ENCODE results near the gene RGS10.

The RGS10 gene

DNA sequence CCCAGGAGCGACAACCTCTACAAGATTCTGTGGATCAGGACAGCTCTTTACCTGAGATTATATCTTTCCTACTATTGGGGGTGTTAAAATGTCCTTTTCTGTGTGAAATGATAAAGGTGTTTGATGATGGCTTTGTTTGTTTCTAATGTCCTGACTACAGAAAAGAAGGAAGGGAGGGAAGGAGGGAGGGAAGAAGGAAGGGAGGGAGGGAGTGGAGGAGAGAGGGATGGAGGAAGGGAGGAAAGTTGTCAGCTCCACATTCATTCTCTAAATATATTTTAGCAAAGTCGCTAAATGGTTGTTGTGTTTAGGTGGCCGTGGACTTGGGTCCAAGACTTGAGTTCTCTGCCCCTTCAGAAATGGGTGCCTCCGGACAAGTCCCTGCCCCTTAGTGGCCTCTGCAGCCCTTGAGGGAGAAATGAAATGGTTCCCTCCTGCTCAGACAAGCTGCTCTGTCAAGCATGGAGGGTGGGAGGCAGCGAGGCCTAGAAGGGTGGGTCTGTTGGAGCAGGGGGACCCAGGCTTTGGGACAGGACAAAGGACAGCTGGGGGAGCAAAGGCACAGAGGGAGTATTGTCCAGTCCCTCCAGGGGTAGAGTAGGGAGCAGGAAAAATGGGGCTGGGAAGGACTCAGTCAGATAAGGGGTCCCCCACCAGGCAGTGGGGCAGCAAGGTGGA is 4.4 kb downstream of the RGS10 start:
- Histone ChIP-seq H2AFZ (ENCODE audit: low read depth, low read length) (no peak overlapping the region), H3K4me1 (ENCODE audit: insufficient read depth, low read length) (peaks cover 35% of the 10 kb centered on the region), H3K36me3 (ENCODE audit: insufficient read depth, low read length) (peaks cover 4% of the 10 kb centered on the region; the same call in 1 of the 2 replicates), H3K27me3 (ENCODE audit: insufficient read depth, low read length, poor library complexity) (no peaks in the 10 kb centered on the region), H3K4me2 (ENCODE audit: insufficient read depth, low read length) (no peak overlapping the region), H3K27ac (ENCODE audit: low read length) (no peak overlapping the region), H4K20me1 (ENCODE audit: insufficient read depth, low read length) (peaks cover 25% of the 10 kb centered on the region; the same call in 1 of the 2 replicates), H3K9me3 (ENCODE audit: insufficient read depth, low read length, severe bottlenecking) (no peaks in the 10 kb centered on the region), H3K4me3 (ENCODE audit: low read depth in 1 of 2, low read length in 2 of 2) (no peak overlapping the region), H3K9ac (ENCODE audit: low read depth, low read length) (no peak overlapping the region), H3K79me2 (ENCODE audit: insufficient read depth, low read length) (peaks cover 73% of the 10 kb centered on the region)
- no peak for TF ChIP-seq EZH2 (IDR thresholded peaks at IDR 0.05; ENCODE audit: borderline replicate concordance, low read depth, low read length, severe bottlenecking)
- TF ChIP-seq, protein P1, sequence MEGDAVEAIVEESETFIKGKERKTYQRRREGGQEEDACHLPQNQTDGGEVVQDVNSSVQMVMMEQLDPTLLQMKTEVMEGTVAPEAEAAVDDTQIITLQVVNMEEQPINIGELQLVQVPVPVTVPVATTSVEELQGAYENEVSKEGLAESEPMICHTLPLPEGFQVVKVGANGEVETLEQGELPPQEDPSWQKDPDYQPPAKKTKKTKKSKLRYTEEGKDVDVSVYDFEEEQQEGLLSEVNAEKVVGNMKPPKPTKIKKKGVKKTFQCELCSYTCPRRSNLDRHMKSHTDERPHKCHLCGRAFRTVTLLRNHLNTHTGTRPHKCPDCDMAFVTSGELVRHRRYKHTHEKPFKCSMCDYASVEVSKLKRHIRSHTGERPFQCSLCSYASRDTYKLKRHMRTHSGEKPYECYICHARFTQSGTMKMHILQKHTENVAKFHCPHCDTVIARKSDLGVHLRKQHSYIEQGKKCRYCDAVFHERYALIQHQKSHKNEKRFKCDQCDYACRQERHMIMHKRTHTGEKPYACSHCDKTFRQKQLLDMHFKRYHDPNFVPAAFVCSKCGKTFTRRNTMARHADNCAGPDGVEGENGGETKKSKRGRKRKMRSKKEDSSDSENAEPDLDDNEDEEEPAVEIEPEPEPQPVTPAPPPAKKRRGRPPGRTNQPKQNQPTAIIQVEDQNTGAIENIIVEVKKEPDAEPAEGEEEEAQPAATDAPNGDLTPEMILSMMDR (IDR thresholded peaks at IDR 0.05; ENCODE audit: borderline replicate concordance, extremely low read depth, low read length, poor library complexity, severe bottlenecking) = no peak
- no peak for ATAC-seq (ENCODE audit: insufficient read depth, low read depth)
- DNase-seq = no peak

DNA sequence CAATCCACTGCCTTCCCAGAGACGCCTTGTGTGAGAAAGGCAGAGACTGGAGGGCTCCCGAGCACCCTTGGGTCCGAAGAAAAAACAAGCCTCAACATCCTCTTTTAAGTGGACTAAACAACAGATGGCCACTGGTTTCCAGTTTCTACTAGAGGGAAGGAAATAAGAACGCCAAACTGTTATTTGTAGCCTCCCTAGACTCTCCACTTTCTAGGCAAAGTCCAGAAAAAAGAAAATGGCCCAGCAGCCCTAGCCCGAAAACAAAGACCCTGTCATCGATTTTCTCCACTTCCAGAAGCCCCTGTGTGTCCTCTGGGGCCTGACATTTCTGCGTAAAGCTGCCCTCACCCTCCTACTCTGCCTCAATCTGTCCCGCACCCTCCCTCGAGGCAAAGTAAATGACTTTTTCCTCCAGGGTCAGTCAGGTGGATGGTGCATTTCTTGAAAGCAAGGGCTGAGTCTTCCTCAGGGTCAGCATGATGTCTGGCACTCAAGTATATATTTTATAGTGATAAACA is 6.0 kb downstream of the RGS10 start:
- peaks cover 25% of the 10 kb centered on the region; the same call in 1 of the 2 replicates for H4K20me1 ChIP-seq (ENCODE audit: insufficient read depth, low read length)
- no peak overlapping the region for H3K4me3 ChIP-seq (ENCODE audit: low read depth in 1 of 2, low read length in 2 of 2)
- no peak overlapping the region for H2AFZ ChIP-seq (ENCODE audit: low read depth, low read length)
- H3K4me1 ChIP-seq (ENCODE audit: insufficient read depth, low read length) = peaks cover 28% of the 10 kb centered on the region
- H3K4me2 ChIP-seq (ENCODE audit: insufficient read depth, low read length) = no peak overlapping the region
- H3K9me3 ChIP-seq (ENCODE audit: insufficient read depth, low read length, severe bottlenecking) = no peaks in the 10 kb centered on the region
- no peaks in the 10 kb centered on the region for H3K27me3 ChIP-seq (ENCODE audit: insufficient read depth, low read length, poor library complexity)
- H3K9ac ChIP-seq (ENCODE audit: low read depth, low read length) = no peak overlapping the region
- no peak for ATAC-seq (ENCODE audit: insufficient read depth, low read depth)
- TF ChIP-seq, protein P1 (IDR thresholded peaks at IDR 0.05; ENCODE audit: borderline replicate concordance, extremely low read depth, low read length, poor library complexity, severe bottlenecking) = no peak
- TF ChIP-seq EZH2 (IDR thresholded peaks at IDR 0.05; ENCODE audit: borderline replicate concordance, low read depth, low read length, severe bottlenecking) = no peak
- no peak overlapping the region; the same call in 1 of the 2 replicates for H3K27ac ChIP-seq (ENCODE audit: low read length)
- peaks cover 4% of the 10 kb centered on the region; the same call in 1 of the 2 replicates for H3K36me3 ChIP-seq (ENCODE audit: insufficient read depth, low read length)
- H3K79me2 ChIP-seq (ENCODE audit: insufficient read depth, low read length) = peaks cover 73% of the 10 kb centered on the region
- DNase-seq = no peak

DNA sequence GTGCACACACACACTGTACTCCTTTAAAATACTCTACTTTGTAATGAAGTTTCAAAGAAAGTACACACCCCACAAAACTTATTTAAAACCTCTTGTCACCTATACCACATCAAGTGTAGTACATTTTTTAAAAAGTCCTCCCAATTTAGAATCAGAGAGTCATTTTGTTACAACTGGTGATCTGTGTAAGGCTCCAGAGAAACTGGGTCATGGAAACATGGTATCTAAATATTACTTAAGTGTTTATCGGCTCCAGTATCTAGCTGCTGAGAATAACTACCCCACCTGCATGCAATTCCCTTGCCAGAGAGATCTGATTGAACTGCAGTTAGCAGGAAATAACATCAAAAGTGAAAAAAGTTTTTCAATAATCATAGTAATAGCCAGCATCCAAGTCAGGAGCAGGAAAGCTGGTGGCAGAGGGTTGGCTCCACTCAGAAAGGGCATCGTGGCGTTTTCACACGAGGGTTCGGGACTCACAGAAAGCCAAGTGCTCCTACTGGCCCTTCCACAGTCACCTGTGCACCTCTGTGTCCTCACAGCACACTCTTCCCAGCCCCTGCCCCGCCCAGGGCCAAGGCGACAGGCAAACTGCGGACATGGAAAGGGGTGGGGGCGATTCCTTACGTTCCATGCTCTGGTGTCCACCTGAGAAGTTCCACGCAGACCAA is 6.5 kb downstream of the RGS10 start:
- Histone ChIP-seq H3K27me3 (ENCODE audit: insufficient read depth, low read length, poor library complexity) (no peaks in the 10 kb centered on the region), H3K4me1 (ENCODE audit: insufficient read depth, low read length) (peaks cover 22% of the 10 kb centered on the region), H3K36me3 (ENCODE audit: insufficient read depth, low read length) (peaks cover 4% of the 10 kb centered on the region; the same call in 1 of the 2 replicates), H3K79me2 (ENCODE audit: insufficient read depth, low read length) (peaks cover 70% of the 10 kb centered on the region), H3K4me2 (ENCODE audit: insufficient read depth, low read length) (no peak overlapping the region), H3K9ac (ENCODE audit: low read depth, low read length) (no peak overlapping the region), H4K20me1 (ENCODE audit: insufficient read depth, low read length) (peaks cover 25% of the 10 kb centered on the region; the same call in 1 of the 2 replicates), H3K9me3 (ENCODE audit: insufficient read depth, low read length, severe bottlenecking) (no peaks in the 10 kb centered on the region), H3K4me3 (ENCODE audit: low read depth in 1 of 2, low read length in 2 of 2) (no peak overlapping the region), H2AFZ (ENCODE audit: low read depth, low read length) (no peak overlapping the region), H3K27ac (ENCODE audit: low read length) (no peak overlapping the region; the same call in 1 of the 2 replicates)
- DNase-seq (no peak), ATAC-seq (ENCODE audit: insufficient read depth, low read depth) (no peak)
- TF ChIP-seq EZH2 (IDR thresholded peaks at IDR 0.05; ENCODE audit: borderline replicate concordance, low read depth, low read length, severe bottlenecking) = no peak
- TF ChIP-seq, protein P1 (IDR thresholded peaks at IDR 0.05; ENCODE audit: borderline replicate concordance, extremely low read depth, low read length, poor library complexity, severe bottlenecking) = no peak

All from DND-41 (cell line).